Fibroblast of villous mesenchyme (primary cell): ENCODE data around the gene USP47. TPM values are rescaled to one million over a fixed set of nuclear protein-coding genes. Genes with fewer than 3 reads are reported as not detected.

Source experiments
- DNase-seq: peaks from one replicate; pipeline ENCODE4 v3.0.0-alpha.2; 2010; ENCODE audit warnings: low read depth
- H3K4me3 ChIP-seq: 2 replicates; pipeline ENCODE4 v1.5.1; 2011; ENCODE audit warnings: low read depth, mild to moderate bottlenecking, low read length
- CTCF ChIP-seq: IDR thresholded peaks from 2 replicates; pipeline ENCODE4 v1.5.1; 2012; ENCODE audit warnings: low read depth, mild to moderate bottlenecking, low read length; ENCODE audit not compliant: insufficient read depth
- total RNA-seq: library from RNA; depleted of rRNA; stranded (reverse); fragments of >200 nt; gene quantifications from 2 replicates; pipeline ENCODE4 v1.2.3, GENCODE V29; 2012

USP47 gene
- total RNA-seq, 1 donor: 116 TPM

GRCh38 chr11:12001186-12001585, 159.4 kb downstream of the USP47 start:
- no peak for TF ChIP-seq CTCF
- no peak for DNase-seq
- no peak overlapping the region for H3K4me3 ChIP-seq

GRCh38 chr11:12003336-12003735, 161.6 kb downstream of the USP47 start:
- DNase-seq: no peak
- H3K4me3 ChIP-seq: no peak overlapping the region
- TF ChIP-seq CTCF: no peak

- no peak overlapping the region for H3K4me3 ChIP-seq
- no peak for DNase-seq
- no peak for TF ChIP-seq CTCF
These were observed 162.0 kb downstream of the USP47 start for GRCh38 chr11:12003815-12004214.

- no peak overlapping the region for H3K4me3 ChIP-seq
- DNase-seq: no peak
- no peak for TF ChIP-seq CTCF
These were observed 163.3 kb downstream of the USP47 start for GRCh38 chr11:12005061-12005460.

- peak; percentile 85 for DNase-seq
- H3K4me3 ChIP-seq: no peak overlapping the region
- TF ChIP-seq CTCF: no peak
These were observed 163.7 kb downstream of the USP47 start for GRCh38 chr11:12005476-12005875.

GRCh38 chr11:12006552-12007229, 164.9 kb downstream of the USP47 start:
- TF ChIP-seq CTCF: no peak
- peak overlapping the region; percentile 88 for H3K4me3 ChIP-seq
- peak; percentile 48 for DNase-seq

- no peak for TF ChIP-seq CTCF
- DNase-seq: no peak
- peak overlapping the region; percentile 88 for H3K4me3 ChIP-seq
These were observed 165.4 kb downstream of the USP47 start for GRCh38 chr11:12007230-12007593.
